NCI-H2196 treated with DMSO at 0.1 percent for 48 hours (cell line): ENCODE measurements around the gene MAML3.

Experiments used
- DNase-seq: peaks from one replicate; lab custom pipeline; 2025; ENCODE audit not compliant: unreplicated experiment; lab: John Stamatoyannopoulos, UW

MAML3 gene

DNA sequence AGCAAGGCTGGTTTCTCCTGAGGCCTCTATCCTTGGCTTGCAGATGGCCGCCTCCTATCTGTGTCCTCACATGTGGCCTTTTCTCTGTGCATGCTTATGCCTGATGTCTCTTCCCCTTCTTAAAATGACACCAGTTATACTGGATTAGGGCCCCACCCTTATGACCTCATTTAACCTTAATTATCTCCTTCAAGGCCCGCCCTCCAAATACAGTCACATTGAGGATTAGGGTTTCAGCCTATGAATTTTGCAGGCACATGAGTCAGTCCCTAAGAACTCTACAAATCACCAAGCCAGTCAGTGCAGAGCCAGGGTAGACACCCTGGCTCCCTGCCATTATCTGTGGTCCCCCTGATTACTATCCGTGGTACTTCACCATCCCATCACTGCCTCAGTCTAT lies 51.6 kb downstream of the MAML3 start:
- DNase-seq = no peak

DNA sequence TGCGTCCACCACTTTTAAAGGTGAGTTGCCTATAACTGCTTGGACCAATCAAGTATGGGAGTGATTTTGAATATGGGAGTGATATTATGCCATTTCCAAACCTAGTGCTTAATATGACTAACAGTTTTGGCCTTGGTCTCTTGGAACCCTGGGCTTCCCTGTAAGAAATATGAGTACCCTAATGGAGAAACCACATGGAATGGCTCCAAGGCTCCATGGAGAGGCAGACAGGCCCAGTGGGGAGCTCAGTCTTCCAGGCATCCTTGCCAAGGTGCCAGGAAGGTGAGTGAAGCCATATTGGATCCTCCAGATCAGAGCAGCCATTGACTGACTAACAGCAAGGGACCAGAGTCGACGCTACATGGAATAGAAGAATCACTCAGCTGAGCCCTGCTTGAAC lies 53.2 kb downstream of the MAML3 start:
- DNase-seq = no peak

DNA sequence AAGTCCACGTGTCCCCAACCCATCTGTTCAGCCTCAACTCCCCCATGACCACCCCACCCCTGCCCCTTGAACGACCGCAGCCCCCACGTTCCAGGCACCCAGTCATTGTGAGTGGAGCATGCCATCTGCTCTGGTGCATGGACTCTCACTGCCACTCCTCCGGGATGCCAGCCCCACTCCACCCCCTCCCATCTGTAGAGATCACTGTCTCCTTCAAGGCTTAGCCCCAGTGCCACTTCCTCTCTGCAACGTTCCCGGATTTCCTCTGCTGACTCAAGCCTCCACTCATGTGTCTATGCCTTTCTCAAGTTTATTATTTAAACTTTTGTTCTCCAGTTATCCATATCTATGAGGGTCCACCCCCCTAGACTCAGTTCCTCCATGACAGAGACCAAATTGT lies 54.0 kb downstream of the MAML3 start:
- DNase-seq = no peak

DNA sequence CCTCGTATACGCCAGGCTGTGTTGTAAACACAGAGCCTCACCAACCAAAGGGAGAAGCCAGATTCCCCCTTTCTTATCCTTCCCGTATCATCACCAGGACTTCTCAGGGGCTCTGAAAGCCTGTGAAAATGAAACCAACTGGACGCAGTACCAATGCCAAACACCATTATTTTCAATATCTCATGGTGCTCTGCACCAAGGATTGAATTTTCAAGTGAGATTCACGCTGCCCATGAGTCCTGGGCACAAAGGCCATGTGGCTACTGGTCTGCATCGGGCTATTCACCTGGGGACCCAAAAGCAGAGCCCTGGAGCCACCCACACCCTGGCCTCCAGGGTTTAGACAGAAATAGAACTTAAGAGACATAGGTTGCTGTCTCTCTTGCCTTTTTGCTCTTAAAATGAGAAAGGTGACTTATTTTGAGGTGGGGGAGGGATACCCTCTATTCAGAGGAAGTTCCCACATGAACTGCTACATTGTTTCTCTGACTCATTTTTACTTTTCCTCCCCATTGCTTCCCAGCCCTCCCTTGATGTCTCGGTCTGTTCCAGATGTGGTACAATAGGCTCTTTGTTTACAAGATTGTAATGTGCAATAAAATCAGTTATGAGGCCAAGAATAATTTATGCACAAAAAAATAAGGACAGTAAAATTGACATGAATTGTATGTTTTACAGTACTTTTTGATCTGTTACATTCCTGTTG lies 55.4 kb downstream of the MAML3 start:
- DNase-seq = no peak

DNA sequence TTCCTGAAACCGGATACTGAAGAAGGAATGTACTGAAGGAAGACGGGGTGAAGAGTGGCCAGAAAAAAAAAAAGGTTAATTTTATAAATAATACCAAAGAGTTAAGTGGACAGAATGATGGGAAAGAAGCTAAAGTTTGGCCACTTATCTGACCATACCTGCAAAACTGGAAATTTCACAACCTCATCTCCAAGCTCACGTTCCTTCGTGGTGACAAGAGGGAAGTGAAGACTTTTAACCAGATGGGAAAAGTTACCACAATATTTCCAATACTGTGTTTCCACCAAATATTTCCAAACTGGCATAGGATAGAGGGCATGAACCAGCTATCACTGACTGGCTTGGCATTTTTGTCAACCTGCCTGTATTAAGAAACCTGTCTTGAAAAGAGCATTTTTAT lies 56.4 kb downstream of the MAML3 start:
- DNase-seq = no peak

DNA sequence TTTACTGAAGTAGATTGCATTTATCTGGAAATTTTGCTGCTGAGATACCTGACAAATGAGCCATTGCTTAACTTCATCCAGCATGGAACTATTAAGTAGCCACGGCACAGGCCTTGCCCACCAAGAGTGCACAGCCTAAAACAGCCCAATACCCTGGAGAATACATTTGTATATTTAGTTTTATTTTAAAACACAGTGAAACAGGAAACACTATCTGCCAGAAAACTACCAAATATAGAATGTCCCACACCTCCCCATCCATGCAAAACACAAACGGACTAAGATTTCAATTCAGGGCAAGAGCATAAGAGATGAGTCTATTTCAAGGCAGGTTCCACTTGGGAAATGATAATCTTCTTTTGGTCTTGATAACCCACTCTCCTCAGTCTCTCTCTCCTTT lies 57.1 kb downstream of the MAML3 start:
- no peak for DNase-seq

DNA sequence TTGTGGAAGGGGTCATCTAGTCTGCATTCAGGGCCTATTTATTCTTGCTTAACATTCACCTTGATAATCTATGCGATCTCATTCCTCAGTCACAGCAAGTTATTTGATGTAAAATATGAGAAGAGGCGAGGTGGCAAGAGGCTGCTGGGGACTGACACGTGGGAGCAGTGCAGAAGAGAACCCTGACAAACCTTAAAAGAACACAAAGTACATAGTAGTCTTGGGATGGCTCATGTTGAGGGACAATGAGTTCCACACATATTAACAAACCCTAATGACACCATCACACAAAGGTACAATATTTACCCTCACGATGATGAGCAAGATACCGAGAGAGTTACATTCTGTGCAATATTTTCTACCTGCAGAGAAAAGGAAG lies 57.5 kb downstream of the MAML3 start:
- no peak for DNase-seq

DNA sequence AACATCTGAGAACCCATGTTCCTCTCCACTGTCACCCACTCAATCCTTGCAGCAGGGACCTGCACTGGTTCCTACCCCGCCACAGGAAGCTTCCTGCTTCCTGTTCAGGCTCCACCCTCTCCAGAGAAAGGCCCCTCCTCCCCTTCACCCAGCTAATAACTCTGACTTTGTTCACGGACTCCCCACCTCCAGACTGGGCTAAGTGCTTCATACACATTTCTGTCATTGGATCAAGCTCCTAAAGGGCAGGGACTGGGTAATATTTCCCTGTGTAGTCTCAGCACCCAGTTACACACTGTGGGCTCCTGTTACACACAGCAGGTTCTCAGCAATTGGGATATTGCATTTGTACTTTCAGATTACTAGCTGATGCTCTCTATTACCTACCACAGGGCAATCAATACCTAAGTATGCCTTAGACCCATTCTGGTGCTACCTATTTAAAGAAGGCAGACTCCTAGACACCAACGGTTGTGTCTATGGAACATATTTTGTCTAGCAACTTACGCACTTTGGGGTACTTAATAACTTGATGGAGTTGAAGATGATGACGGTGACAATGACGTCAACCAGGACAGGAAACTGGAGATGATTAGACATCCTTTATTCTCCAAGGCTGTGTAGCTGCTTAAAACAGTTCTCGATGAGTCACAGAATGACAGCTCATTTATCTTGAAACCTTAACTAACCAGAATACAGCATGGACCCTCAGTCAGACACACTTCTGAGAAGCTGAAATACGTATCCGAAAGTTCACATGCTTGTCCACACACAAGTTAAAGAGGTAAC lies 58.1 kb downstream of the MAML3 start:
- DNase-seq = no peak

DNA sequence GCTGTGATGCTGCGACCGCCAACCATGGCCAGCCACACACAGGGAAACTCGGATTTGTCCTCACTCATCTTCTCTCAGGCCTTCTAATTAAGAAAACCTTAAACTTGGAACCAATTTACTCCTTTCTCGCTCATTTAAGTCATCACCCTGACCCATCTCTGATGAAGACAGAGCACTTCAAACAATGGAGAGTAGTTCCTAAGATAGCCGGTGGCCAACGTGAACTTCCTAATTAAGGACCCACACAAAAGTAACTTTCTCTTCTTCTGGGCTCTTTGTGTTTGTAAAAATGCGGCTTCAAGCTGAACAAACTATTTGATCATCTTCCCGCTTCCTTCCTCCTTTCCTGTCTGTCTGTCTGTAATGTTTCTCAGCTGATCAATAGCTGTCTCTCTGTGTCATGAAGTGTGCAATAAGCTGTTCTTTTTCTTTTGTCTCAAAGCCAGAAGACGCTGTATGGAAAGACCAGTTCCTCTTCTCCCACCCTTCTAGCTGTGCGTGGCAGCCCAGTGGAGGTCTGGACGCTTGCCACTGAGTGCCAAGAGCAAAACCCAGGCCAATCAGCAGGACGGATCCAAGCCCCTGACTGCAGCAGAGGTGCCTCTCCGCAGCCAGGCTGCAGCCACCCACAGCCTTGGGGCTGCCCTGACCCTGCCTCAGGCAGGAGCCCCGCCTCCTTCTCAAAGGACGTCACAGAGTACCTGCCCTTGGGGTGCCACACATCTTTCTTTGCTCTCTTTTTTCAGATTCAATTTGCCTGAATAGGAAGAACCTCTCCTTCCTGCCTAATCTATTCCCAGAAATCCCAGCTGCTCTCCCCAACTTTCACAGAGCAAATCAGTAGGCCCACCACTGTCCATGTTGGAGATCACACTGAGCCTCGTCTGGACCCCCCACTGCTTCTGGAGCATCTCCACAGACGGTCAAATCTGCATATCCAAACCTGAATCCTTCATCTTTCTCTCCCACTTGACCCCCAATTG lies 59.3 kb downstream of the MAML3 start:
- DNase-seq = no peak

DNA sequence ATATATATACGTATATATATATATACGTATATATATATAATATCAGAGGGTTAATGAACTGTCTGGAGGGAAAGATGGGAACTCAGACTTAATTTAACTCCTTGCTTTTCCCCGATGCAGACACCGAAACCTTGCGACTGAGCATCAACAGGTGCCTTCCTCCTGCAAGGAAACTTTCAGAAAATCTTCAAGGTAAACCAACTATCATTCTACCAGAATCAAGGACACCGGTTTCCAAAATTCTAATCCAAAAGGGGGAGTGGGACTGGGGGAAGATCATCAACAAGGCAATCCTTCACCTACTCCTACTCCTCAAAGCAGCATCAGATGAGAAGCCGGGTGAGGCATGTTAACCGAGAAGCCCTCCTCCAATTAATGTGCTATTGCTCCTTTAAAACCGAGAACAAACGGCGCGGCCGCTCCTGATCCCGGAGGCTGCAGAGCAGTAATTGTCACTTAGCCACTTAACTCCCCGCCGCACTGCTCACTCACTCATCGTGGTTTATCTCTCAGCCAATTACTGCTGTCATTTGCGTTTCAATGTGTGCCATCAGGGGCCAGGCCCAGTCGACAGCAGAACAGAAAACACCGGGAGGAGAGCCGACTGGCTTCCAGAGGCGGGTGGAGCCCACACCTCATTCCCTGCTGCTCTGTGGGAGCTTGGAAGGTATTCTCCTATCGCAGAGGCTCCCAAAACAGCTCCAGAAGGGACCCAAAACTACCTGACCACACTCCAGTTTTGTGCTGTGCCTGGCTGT lies 61.7 kb downstream of the MAML3 start:
- DNase-seq = no peak

DNA sequence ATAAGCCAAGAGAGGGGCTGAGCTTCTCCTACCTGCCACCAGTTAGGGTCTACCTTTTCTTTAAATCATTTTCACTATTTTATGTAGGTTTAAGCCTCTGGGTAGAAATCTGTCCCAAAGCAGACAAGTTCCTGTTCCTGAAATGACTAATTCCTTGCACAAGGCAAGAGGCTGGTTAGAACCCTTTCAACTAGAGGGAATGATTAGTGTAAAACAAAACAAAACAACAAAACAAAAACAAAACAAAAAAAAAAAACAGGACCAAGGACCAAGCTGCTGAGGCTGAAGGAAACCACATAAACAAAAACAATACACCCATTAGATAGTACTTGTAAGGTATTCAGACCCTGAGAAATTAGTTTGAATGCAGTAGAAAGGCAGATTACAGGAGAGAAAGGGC lies 62.7 kb downstream of the MAML3 start:
- DNase-seq = no peak

DNA sequence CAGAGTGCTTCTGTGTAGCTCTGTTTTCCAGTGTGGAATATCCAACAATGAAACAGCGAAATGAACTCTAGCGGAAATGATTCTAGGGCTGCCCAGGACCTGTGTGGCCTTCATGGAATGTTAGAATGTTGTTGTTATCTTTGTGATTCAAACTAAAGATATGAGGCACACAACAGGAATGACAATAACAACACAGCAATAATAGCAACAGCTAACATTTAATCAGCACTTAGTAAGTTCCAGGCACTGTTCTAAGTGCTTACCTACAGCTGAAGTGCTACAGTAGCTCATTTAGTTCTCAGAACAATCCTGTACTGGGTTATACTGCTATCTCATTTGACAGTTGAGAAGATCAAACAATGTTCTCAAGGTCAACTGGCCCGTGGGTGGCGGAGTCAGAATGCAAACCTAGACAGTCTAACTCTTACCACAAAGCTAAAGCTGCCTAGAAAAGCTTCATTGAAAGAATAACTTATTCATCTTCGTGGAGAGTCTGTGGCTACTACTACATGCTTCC lies 63.7 kb downstream of the MAML3 start:
- no peak for DNase-seq

DNA sequence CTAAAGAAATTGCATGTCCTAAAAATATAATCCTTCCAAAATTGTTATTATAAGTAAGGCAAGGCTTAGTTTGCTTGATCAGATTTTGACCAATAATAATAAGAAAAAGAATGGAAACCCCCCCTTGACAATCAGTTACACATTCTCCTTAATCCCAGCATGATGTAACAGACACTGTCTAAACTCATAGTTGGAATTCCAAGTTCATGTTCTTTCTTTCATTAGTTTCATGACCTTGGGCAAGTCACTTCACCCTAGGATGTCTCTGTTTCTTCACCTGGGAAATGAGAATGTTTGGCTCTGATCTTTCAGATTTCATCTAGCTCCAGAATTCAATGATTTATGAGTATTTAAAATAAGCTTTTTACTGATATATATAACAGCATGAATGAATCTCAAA lies 64.8 kb downstream of the MAML3 start:
- DNase-seq = no peak

DNA sequence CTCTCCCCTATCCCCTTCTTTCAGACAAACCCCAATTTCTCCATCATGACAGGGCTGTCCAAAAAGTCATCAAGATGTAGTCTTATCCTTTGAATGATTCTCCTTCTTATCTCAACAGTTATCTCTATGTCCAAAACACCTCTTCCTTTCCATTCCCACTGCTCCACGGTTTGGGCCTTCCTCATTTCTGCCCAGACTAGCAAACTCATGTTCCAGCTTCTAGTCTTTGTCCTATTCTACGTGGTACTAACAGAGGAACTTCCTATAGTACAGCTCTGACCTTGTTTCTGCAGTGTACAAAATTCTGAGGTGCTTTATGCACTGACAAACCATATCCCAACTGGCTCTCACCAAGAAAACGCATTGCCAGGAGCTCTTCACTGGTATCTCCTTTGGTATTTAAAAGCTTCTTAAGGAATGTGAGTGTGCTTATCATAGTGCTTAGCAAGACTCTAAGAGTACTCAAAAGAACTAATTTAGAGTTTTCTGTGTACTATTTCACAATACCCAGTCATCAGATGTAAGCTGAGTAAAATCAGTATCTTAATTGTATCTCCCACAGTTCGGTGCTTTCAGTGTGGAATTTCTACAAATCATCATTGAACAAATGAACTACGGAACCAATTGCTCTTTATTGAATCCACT lies 65.5 kb downstream of the MAML3 start:
- DNase-seq = no peak

DNA sequence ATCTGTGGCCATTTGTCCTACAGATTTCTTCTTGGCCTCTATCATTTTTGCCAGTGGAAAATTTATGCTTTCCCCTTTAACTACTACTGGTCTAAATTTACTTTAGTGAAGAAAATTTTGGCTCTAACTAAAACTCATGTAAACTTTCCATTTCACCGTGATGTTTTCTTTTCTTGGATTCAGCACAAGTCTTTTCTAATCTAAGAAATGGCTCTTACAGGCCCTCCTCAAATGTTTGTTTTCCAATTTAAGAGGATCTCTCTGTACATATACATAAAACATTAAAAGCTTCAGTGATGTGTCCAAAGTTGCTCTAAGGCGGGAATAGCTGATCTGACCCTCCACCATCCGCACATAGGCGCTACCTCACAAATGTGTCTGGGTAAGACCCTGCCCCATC lies 68.1 kb downstream of the MAML3 start:
- no peak for DNase-seq

DNA sequence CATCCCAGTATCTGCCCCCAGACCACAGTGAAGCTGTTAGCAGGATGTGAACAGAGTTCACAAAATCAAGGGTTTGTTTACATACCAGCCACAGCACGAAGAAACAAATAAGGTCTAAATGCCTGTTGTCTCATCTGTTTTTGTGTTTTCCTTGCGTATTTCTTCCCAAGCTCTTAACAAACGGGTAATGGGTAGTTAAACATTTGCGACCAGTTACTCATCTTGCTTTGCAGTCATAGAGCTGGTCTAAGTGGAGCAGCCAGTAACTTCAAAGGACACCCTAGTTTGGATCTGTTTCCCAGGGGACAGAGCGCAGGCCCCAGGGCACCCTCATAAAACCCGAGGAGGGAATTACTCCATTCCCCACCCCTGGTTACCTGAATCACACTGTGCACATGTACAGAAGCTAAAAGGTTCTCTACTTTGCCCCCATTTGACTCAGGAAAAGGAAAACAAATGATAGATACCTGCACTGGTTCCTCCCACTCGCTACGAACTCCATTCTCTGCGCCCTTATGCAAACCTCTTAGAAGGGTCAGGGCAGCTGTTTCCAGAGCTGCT lies 68.8 kb downstream of the MAML3 start:
- DNase-seq = no peak

DNA sequence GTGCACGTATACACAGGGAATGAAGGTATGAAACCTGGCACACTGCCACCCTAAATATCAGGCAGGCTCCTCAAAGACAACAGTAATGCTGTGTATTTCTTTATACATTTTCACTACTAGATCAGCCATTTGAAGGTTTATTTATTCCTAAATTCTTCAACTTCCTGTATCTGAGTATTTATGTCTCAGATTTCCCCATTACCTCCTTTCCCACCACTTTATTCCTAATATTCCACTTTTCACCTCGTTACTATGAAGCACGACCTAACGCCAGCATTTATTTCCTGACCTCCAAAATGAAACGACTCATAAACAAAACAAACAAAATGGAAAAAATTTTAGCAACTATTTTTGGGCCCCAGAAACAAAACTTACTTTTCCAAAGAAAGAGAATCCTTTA lies 69.6 kb downstream of the MAML3 start:
- DNase-seq = no peak

DNA sequence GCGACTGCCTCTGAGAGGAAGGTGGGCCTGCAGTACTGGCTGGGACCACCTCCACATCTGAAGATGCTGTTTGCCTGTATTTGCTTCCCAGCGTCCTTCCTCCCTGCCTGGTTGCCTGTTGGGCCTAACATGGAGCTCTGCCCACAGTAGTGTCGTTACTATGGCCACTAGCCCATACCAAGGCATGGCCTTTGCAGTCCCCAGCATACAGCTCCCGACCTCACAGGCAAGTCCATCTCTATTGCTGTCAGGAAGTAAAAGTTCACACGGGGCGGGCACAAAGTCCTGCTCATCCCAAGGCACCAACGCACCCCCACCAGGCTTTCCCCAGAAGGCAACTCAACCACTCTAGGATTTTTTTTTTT lies 71.6 kb downstream of the MAML3 start:
- DNase-seq = no peak

DNA sequence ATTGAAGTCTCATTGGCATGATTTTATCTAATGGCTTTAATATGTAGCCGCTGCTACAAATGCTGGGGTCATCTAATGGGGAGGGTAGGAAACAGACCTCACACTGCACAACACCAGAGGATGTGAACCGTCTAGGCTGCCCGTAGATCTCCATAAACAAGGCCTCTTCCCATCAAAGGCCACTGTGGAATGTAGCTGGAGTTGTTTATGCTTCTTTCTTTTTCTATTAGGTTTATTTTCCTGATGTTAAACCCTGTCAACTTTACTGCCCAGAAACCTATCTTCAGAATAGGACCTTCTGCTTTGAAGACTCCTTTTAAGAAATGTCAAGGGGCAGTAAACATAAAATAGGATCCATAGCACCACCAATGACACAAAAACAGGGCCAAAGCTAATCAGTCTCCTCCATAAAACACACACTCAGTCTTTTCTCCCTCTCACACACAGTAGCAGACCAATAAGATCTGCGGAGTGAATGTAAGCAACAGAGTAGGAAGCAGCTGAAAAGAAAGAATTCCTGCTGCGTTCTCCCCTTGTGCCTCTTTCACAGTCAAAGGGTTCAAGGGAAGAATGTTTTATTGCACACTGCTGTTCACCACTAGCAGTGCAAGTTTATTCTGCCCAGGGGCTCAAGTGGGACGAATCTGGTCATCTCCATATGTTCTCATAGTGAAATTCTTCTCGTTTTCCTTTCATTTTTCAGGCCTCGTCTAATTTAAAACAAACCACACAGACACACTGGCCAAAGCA lies 72.2 kb downstream of the MAML3 start:
- DNase-seq = no peak
